ENCODE results near the gene KLHDC2.

- TF ChIP-seq EZH2 (IDR thresholded peaks at IDR 0.05; ENCODE audit: insufficient read depth, poor library complexity, severe bottlenecking) (no peak), EZH2phosphoT487 (IDR thresholded peaks at IDR 0.05; ENCODE audit: insufficient read depth, low read depth) (no peak)
Measured at GRCh38 chr14:49761839-49762551, 6.0 kb upstream of the KLHDC2 start.

Measured in GM23248 (cell line).